A549 treated with DMSO at 1 μM for 4 hours (cell line): ENCODE results near the gene HYCC1. TPM values are rescaled to one million over a fixed set of nuclear protein-coding genes. Genes with fewer than 3 reads are reported as not detected.

Experiments used
- total RNA-seq: library from RNA; stranded (reverse); fragments of 200-300 nt; extraction: Qiagen RNA extraction; gene quantifications from 5 replicates; pipeline ENCODE4 v1.2.3, GENCODE V29; 2022; ENCODE audit warnings: low read depth

Gene HYCC1
- 15.9 to 25.1 TPM (median 20.6 TPM) in 5 replicates for total RNA-seq

GRCh38 chr7:23013715-23014649, at the start of gene HYCC1:
Gene HYCC1 (minus strand): TSS chr7:23014130. CDS start chr7:22991111, 23,019 bp downstream.

Other genes with a start within 250 kb of the HYCC1 start
- 418 to 1,219 TPM (median 477 TPM) in 5 replicates for gene TOMM7, start 191.3 kb downstream of the HYCC1 start, total RNA-seq
- gene KLHL7, start 91.7 kb upstream of the HYCC1 start, total RNA-seq: 17.6 to 27.1 TPM (median 23.5 TPM) in 5 replicates
- gene NUP42, start 167.9 kb upstream of the HYCC1 start, total RNA-seq: 25.2 to 31.1 TPM (median 27.4 TPM) in 5 replicates
- 2.0 to 3.2 TPM (median 2.7 TPM) in 5 replicates for gene GPNMB, start 232.6 kb upstream of the HYCC1 start, total RNA-seq